GM12892 (cell line): Measurements from ENCODE around the gene KIF11.
A peak's percentile ranks its signal among the peaks of the same experiment; 100 is the strongest.
"Not testable (repeated sequence)": the region's sequence is repeated elsewhere in the genome, so short reads cannot be mapped to it uniquely, and the experiment has no call there.

Experiments used
- DNase-seq: peaks from one replicate; pipeline ENCODE4 v3.0.0; 2011; ENCODE audit not compliant: insufficient read length
- FAIRE-seq: peaks from 2 replicates; lab custom pipeline; 2011; peaks lifted over from hg19 to GRCh38; lab: Jason Lieb, UNC
- POLR2A ChIP-seq: IDR thresholded peaks from 2 replicates; pipeline ENCODE4 v1.6.1; 2011; ENCODE audit warnings: low read depth, low read length, control low read depth
- POLR2AphosphoS5 ChIP-seq: IDR thresholded peaks from 2 replicates; pipeline ENCODE4 v1.6.1; 2011; ENCODE audit warnings: low read depth, low read length, control low read depth
- TAF1 ChIP-seq: IDR thresholded peaks from 2 replicates; pipeline ENCODE4 v1.6.1; 2011; ENCODE audit warnings: low read depth, mild to moderate bottlenecking, control low read depth, low read length, borderline replicate concordance

Gene KIF11

DNA sequence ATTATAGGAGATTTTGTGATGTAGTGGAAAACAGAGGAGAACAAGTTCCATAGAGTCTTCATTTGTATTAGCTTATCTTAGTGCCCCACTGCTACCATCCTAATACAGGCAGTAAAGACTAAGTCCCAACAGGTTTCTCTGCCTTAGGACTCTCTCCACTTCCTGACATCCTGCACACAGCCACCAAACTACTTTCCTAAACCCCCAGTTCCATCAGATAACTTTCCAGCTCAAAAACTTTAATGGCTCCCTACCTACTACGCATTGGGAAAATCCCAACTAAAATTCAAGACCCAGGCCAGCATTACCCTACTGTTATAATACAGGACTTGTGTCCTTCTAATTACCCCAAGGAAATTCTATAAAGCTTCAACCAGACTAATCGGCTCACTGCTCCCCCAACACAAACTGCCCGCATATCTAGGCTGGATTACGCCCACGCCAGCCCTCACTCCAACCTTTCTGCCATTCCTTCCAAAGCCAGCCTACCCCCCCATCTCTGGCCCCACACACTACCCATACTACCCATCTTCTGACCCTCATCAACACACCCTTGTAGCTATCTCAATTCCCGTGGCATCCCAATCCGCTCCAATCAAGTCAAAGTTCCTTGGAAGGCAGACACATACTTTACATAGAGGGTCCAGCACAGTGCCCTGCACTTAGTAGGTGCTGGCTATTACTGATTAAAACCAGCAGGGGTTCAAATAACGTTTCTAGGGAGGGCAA is 20.4 kb upstream of the KIF11 start:
- FAIRE-seq: no peak
- no peak for DNase-seq
- TF ChIP-seq POLR2AphosphoS5: no peak
- no peak for TF ChIP-seq POLR2A
- TF ChIP-seq TAF1: no peak

DNA sequence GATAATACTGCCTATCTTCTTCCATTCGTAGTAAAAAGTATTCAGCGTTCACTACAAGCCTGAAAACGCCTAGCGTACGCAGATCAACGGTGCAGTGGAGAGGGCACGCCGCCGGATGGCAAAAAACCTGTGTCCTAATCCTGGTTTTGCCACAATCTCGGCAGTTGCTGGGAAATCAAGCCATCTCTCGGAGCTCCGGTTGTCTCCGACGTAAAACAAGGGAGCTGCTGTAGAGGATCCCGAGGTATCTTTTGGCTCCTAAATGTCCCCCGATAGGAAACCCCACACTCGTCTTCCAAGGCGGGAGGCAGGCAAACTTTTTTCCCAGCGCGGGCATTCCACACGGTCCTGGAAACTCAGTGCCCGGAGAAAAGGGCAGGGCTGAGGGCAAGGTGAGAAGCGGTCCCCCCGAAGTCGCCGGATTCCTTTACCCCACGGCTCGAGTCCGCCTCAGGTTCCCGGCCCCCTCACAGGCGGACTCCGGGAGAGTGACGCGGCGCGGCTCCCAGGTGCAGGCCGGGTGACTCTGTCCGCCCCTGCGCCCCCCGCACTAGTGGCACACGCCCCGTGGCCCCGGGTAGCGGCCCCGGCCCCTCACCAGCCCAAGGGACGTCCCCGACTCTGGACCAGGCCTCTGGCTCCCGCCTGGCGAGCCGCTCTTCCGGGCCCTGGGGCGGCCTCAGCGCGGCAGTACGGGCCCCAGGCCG is 19.7 kb upstream of the KIF11 start:
- TF ChIP-seq POLR2AphosphoS5 (no peak), TAF1 (0 out of 2 replicates have a peak, but pooled peaks have one; percentile 6), POLR2A (no peak)
- peak; percentile 51 for DNase-seq
- peak; percentile 77 for FAIRE-seq

DNA sequence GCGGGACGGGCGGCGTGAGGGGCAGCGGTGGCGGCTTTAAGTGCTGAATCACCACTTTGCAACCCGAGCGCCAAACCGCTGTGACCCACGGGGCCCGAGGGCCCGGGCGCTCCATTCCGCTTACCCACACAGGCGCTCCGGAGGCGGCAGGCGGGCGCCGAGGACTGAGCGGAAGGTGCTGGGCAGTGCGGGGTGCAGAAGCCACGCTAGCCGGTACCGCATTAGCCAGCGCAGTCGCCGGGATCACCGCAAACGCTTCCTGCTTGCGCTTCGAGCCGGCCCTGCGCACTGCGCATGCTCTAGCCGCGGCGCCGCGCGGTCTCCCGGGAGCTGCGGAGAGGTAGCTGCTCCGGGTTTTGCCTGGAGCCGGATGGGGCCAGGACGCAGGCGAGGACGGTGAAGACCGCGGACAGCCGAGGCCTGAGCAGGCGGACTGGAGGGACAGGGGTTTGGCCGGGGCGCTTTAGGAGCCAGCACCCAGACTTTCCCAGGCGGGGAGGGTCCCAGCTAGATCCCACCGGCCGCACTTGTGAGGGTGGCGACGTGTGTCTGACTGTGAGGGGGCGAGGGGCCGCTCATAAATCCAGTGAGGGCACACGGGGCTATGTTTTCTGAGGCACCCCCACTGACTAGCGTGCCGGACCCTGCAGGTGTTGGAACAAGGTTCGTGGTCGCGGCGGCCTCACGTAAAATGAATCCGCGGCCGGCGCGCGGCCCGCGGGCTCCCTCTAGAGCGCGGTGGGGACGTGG is 19.0 kb upstream of the KIF11 start, which contains the start of gene IDE:
TSS of gene IDE (minus strand) at position 296 of the 750 bp plus-strand sequence. CDS start at position 222, 74 bp downstream.
- TF ChIP-seq POLR2A (peak; percentile 84), POLR2AphosphoS5 (peak; percentile 84), TAF1 (peak; percentile 63)
- peak; percentile 92 for FAIRE-seq
- peak; percentile 84 for DNase-seq

DNA sequence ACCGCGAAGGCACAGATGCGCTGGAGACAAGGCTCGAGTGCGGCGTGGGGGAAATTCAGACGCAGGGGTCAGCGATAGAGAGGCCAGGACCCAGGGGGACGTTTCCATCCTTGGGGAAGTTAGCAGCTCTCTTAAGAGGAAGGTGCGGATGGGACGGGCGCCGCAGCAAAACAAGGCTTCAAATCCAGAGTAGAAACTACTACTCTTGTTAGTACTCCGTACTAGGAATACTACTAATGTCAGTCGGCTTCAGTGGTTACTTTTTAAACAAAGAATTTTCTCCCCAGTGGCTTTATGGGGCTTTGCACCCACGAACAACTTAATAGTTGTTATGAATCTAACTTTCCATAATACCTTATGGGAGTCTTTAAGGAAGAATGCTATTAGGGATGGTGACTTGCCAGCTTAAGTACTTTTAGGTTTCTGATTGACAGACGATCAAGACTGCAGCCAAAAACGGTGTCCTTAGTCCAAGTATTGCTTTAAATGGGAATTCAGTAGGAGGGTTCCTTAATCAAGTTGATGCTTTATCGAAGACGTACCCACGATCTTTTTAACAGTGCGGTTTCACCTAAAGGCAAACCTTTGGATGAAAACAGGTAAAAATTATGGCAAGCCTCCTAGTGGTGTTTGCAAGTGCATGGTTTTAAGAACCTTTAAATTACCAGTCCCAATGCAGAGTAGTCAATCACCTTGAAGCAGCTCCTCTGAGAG is 18.2 kb upstream of the KIF11 start:
- DNase-seq: no peak
- TF ChIP-seq POLR2A (no peak), TAF1 (no peak), POLR2AphosphoS5 (no peak)
- peak; percentile 14 for FAIRE-seq

DNA sequence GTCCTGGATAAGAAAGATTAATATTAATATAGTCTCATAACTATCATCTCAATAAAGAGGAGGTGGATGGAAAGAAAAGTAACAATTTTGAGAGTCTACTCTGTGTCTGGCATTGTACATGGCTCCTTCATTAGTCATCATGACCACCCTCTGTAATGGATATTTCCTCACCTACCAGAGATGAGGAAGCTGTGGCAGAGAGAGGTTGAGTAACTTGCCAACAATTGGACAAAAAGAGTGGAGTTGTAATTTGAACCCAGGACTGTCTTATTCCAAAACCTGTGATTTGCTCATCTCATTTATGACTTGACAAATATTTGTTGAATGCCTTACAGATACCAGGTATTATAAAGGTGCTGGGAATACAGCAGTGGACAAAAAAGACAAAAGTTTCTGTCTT is 17.0 kb upstream of the KIF11 start:
- TF ChIP-seq TAF1: no peak
- TF ChIP-seq POLR2A: no peak
- no peak for TF ChIP-seq POLR2AphosphoS5
- DNase-seq (no peak), FAIRE-seq (no peak)

DNA sequence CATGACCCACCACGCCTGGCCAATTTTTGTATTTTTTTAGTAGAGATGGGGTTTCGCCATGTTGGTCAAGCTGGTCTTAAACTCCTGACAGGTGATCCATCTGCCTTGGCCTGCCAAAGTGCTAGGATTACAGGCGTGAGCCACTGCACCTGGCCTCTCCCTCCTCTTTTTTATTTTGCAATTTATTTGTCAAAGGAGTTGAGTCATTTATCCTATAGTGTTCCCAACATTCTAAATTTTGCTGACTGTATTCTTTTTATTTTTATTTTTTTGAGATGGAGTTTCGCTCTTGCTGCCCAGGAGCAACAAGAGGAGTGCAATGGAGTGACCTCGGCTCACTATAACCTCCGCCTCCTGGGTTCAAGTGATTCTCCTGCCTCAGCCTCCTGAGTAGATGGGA is 10.6 kb upstream of the KIF11 start:
- not testable (repeated sequence) for DNase-seq, FAIRE-seq

DNA sequence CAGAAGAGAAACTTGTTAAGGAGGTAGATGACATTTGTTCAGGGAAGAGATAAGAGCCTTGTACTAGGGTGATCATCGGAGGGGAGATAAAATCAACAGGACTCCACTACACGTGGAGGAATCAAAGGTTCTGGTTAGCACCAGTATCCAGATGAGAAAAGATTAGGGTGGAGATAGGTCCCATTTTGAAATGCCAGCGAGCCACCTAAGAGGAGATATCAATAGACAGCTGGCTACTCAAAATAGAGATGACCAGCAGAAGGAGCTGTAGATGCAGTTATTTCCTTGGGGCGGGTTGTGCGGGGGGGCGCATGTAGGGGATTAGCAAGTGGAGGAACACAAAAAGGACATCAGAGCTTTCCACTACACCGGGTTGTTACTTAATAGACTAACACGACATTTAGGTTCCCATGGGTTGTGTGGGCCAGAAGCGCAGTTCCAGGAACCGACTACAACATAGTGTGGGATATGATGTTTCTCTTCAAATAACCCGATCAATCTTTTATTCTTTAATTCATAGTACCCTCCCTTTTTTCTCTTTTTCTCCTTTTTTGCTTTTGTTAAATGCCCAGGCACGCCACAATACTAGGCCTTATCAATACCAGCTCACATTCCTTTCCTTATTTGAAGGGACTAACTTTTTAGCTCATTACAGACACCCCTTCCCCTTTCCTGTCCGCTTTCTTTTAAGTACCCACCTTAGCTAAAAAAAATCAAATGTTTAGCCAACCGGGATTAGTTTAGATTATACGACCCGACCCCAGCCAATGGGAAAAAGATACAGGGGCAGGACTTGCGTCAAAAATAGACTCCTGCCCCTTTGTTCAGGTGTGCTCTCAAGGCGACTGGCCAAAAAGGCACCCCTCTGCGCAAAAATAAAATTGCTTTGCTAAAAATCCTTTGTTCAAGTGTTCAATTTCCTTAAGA is 2.0 kb upstream of the KIF11 start:
- TF ChIP-seq POLR2AphosphoS5 (no peak), TAF1 (no peak), POLR2A (no peak)
- DNase-seq: no peak
- FAIRE-seq: no peak

DNA sequence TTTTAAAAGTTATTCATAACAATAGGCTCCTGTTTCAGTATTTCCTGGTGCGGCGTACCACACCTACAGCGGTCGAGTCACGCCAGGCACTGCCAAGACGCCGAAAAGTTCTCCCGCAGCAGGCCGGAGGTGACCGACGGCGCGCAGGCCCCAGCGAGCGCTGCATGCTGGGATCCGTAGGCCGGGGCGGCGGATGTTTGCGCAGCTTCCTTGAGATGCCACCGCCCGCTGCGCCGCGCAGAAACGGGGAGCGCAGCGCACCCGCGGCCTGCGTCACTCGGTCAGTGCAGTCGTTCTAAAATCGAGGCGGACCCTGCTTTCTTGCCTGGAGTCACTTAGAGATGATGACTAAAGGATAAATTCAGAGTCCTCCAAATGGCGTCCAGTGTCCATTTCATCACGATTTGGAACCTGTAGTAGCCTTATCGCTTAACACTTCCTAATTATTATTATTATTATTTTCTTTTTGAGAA is 1.3 kb upstream of the KIF11 start:
- TF ChIP-seq POLR2AphosphoS5 (peak; percentile 85), TAF1 (peak; percentile 85), POLR2A (peak; percentile 86)
- peak; percentile 67 for DNase-seq
- FAIRE-seq: peak; percentile 97

DNA sequence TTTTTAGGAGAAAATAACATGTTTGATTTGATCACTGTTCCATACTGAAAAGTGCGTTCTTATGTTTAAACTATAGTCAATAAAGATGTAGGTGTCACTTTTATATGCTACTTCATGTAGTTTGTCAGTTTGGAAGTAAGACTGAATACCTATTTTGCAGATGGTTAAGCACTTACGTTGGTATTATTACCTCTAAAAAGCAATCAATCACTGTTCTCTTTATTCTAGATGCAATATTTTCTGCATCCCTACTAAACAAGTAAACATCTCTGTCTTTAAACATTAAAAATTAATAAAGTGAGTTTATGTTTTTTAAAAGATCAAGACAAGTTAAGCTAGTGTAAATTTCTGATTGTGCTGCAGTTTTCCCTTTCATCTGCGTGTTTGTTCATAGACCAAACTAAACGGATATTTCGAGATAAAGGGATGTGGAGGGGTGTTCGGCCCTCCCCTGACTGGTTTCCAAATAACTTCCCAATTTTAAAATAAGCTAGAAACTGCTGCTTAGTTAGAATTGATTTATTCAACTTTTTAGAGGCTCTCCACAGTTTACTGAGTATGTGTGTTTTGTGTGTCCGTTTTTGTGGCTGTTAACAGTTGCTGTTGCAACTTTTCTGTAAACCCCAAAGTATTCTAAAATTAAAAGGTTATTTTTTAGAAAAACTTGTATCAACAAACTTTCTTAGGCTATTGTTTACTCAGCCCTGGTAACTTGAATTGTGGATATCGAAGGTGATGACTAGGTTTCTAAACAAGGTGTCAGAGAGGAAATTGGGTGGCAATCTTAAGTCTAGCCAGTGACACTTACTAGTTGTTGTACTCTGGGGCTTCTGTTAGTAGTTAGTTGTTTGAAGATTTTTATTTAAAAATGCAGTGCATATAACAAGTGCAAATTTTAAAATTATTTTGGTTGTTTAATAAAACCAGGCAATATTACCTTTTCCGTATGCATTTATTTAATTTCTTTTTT is 974 bp downstream of the KIF11 start:
- FAIRE-seq (no peak), DNase-seq (no peak)
- no peak for TF ChIP-seq POLR2AphosphoS5
- no peak for TF ChIP-seq POLR2A
- no peak for TF ChIP-seq TAF1
